WTC11 (cell line): ENCODE results near the gene TMCC2. TPM values are rescaled to one million over a fixed set of nuclear protein-coding genes. Genes with fewer than 3 reads are reported as not detected.

Experiments
- ATAC-seq: fragments of 200-7000 bp; cut with Tn5 transposase; 2 replicates; pipeline ENCODE4 v1.10.0; 2021; ENCODE audit warnings: mild to moderate bottlenecking, moderate library complexity
- CTCF ChIA-PET: fragments of 300-600 bp; sonication (Branson Sonifier 250); formaldehyde crosslinking; loops from one replicate; lab custom pipeline; 2021; ENCODE audit warnings: antibody characterized with exemption; lab: Charles Lee
- POLR2A ChIA-PET: fragments of 350-600 bp; sonication (Branson Sonifier 250); formaldehyde crosslinking; loops from one replicate; lab custom pipeline; 2021; ENCODE audit warnings: antibody characterized with exemption; lab: Charles Lee
- DNase-seq: peaks from one replicate; pipeline ENCODE4 v3.0.0; 2021; ENCODE audit warnings: low spot score
- H3K27ac Mint-ChIP-seq: 2 replicates; pipeline ENCODE4 v1.8.0; 2021; ENCODE audit warnings: mixed read lengths
- H3K27me3 Mint-ChIP-seq: 2 replicates; pipeline ENCODE4 v1.8.0; 2021; ENCODE audit warnings: low read depth, mild to moderate bottlenecking, moderate library complexity, mixed read lengths
- H3K36me3 Mint-ChIP-seq: 2 replicates; pipeline ENCODE4 v1.8.0; 2021; ENCODE audit warnings: mixed read lengths
- H3K4me1 Mint-ChIP-seq: 2 replicates; pipeline ENCODE4 v1.8.0; 2022; ENCODE audit warnings: mixed read lengths
- H3K4me3 Mint-ChIP-seq: 2 replicates; pipeline ENCODE4 v1.8.0; 2021; ENCODE audit warnings: mild to moderate bottlenecking, moderate library complexity, mixed read lengths
- H3K9me3 Mint-ChIP-seq: 2 replicates; pipeline ENCODE4 v1.8.0; 2021; ENCODE audit warnings: mixed read lengths
- ELF4 ChIP-seq: sonication (generic); formaldehyde crosslinking; IDR thresholded peaks from 2 replicates; pipeline ENCODE4 v1.8.1; 2022; ENCODE audit warnings: low read depth, mild to moderate bottlenecking, moderate library complexity, missing genetic modification reagents
- EMX1 ChIP-seq: fragments of 250-450 bp; sonication (Bioruptor Pico); IDR thresholded peaks from 2 replicates; pipeline ENCODE4 v1.8.0; 2021; ENCODE audit warnings: mild to moderate bottlenecking
- FOXP1 ChIP-seq: sonication (generic); formaldehyde crosslinking; IDR thresholded peaks from 2 replicates; pipeline ENCODE4 v1.8.0; 2022; ENCODE audit warnings: missing genetic modification reagents, mild to moderate bottlenecking, moderate library complexity, borderline replicate concordance
- GRHL2 ChIP-seq: fragments of 250-450 bp; sonication (Bioruptor Pico); IDR thresholded peaks from 2 replicates; pipeline ENCODE4 v1.8.0; 2022; ENCODE audit warnings: mild to moderate bottlenecking, moderate library complexity; ENCODE audit not compliant: insufficient replicate concordance, severe bottlenecking
- NFATC4 ChIP-seq: fragments of 250-450 bp; sonication (Bioruptor Pico); IDR thresholded peaks from 2 replicates; pipeline ENCODE4 v1.9.0; 2021; ENCODE audit warnings: mild to moderate bottlenecking
- NR3C1 ChIP-seq: sonication (generic); formaldehyde crosslinking; conservative IDR thresholded peaks from 2 replicates; pipeline ENCODE4 v1.8.1; 2023; ENCODE audit warnings: low read depth, mild to moderate bottlenecking, missing genetic modification reagents
- RELA ChIP-seq: sonication (generic); formaldehyde crosslinking; IDR thresholded peaks from 2 replicates; pipeline ENCODE4 v1.8.1; 2022; ENCODE audit warnings: missing genetic modification reagents, mild to moderate bottlenecking, borderline replicate concordance
- SMAD4 ChIP-seq: sonication (generic); formaldehyde crosslinking; IDR thresholded peaks from 2 replicates; pipeline ENCODE4 v1.8.0; 2022; ENCODE audit warnings: mild to moderate bottlenecking, missing genetic modification reagents
- TEAD1 ChIP-seq: sonication (generic); formaldehyde crosslinking; IDR thresholded peaks from 2 replicates; pipeline ENCODE4 v1.8.0; 2022; ENCODE audit warnings: mild to moderate bottlenecking, missing genetic modification reagents
- TEAD4 ChIP-seq: sonication (generic); formaldehyde crosslinking; IDR thresholded peaks from 2 replicates; pipeline ENCODE4 v1.8.0; 2022; ENCODE audit warnings: mild to moderate bottlenecking, missing genetic modification reagents
- ZBTB21 ChIP-seq: sonication (generic); formaldehyde crosslinking; IDR thresholded peaks from 2 replicates; pipeline ENCODE4 v1.8.1; 2023; ENCODE audit warnings: mild to moderate bottlenecking, missing genetic modification reagents, borderline replicate concordance
- ZNF121 ChIP-seq: sonication (generic); formaldehyde crosslinking; IDR thresholded peaks from 2 replicates; pipeline ENCODE4 v1.8.0; 2023; ENCODE audit warnings: missing genetic modification reagents
- total RNA-seq: library from RNA; stranded (reverse); gene quantifications from 3 replicates; pipeline ENCODE4 v1.2.3, GENCODE V29; 2021
- TF ChIP-seq, protein P1 (sequence below): sonication (generic); formaldehyde crosslinking; IDR thresholded peaks from 2 replicates; pipeline ENCODE4 v1.8.1; 2023; ENCODE audit warnings: mild to moderate bottlenecking, missing genetic modification reagents
- TF ChIP-seq, protein P2 (sequence below): fragments of 250-450 bp; sonication (Bioruptor Pico); IDR thresholded peaks from 2 replicates; pipeline ENCODE4 v1.9.0; 2021; ENCODE audit warnings: mild to moderate bottlenecking
- TF ChIP-seq, protein P3 (sequence below): sonication (generic); formaldehyde crosslinking; IDR thresholded peaks from 2 replicates; pipeline ENCODE4 v1.8.0; 2023; ENCODE audit warnings: missing genetic modification reagents, mild to moderate bottlenecking, borderline replicate concordance
- TF ChIP-seq, protein P4 (sequence below): sonication (generic); formaldehyde crosslinking; IDR thresholded peaks from 2 replicates; pipeline ENCODE4 v1.8.0; 2023; ENCODE audit warnings: missing genetic modification reagents
- TF ChIP-seq, protein P5 (sequence below): sonication (generic); formaldehyde crosslinking; IDR thresholded peaks from 2 replicates; pipeline ENCODE4 v1.8.0; 2022; ENCODE audit warnings: missing genetic modification reagents
- TF ChIP-seq, protein P6 (sequence below): sonication (generic); formaldehyde crosslinking; IDR thresholded peaks from 2 replicates; pipeline ENCODE4 v1.8.0; 2022; ENCODE audit warnings: mild to moderate bottlenecking, missing genetic modification reagents
- TF ChIP-seq, protein P7 (sequence below): sonication (generic); formaldehyde crosslinking; conservative IDR thresholded peaks from 2 replicates; pipeline ENCODE4 v1.8.1; 2023; ENCODE audit warnings: mild to moderate bottlenecking, low read depth, missing genetic modification reagents, moderate library complexity

Gene TMCC2
- total RNA-seq, 1 experiment from 2014 or later, result 9.5 TPM

DNA sequence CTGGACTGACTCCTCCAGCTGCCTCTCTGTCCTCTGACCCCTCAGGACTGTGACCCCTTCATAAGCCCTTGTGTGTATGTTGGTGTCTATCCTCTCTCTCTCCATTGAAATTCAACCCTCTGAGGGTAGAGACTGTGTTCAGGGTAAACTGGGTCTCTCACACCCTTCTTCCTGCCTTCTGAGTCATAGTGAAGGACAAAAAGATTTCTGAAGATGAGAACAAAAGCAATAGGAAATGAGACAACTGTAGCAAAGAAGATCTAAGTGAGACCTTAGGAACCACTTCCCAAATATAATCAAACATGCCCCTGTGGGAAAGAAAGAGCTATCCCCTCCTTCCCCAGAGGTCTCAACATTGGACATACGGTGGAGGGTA, 76.9 kb downstream of the TMCC2 start (continued):
- TF ChIP-seq NFATC4 (no peak), SMAD4 (CRISPR knock-in tag) (no peak), ZNF121 (CRISPR knock-in tag) (no peak), TEAD1 (CRISPR knock-in tag) (no peak)
- TF ChIP-seq, protein P1, sequence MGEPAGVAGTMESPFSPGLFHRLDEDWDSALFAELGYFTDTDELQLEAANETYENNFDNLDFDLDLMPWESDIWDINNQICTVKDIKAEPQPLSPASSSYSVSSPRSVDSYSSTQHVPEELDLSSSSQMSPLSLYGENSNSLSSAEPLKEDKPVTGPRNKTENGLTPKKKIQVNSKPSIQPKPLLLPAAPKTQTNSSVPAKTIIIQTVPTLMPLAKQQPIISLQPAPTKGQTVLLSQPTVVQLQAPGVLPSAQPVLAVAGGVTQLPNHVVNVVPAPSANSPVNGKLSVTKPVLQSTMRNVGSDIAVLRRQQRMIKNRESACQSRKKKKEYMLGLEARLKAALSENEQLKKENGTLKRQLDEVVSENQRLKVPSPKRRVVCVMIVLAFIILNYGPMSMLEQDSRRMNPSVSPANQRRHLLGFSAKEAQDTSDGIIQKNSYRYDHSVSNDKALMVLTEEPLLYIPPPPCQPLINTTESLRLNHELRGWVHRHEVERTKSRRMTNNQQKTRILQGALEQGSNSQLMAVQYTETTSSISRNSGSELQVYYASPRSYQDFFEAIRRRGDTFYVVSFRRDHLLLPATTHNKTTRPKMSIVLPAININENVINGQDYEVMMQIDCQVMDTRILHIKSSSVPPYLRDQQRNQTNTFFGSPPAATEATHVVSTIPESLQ (CRISPR knock-in tag), result no peak

DNA sequence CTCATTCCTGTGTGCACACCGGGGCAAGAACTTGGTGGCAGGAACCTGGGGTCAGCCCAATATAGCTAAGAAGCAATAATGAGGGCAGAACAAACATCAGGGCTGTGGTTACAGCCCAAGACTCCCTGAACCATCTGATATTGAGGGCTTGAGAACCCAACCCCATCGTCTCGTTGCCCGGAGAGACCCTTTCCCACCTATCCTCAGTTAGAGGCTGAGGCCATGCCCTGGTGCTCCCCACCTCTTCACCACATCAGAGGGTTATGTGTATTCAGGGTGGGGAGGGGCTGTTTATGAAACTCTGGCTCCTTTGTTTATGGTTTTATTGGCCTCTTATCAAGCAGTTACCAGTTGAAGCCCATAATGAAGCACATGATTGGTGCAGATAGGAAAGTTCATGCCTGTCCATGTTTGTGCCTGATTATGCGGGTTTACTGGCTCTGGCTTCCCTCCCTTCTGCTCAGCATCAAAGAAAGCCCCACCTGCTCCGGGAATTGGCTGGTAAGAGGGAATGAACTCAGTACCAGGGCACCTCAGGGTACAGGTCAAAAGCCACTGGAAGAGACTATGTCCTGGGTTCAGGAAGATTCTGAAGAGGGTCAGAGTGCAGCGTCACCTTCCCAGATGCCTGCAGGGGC, 79.3 kb downstream of the TMCC2 start:
- Mint-ChIP-seq H3K27ac (no peak overlapping the region), H3K4me3 (no peak overlapping the region), H3K4me1 (peaks cover 21% of the 10 kb centered on the region), H3K27me3 (no peaks in the 10 kb centered on the region), H3K36me3 (peaks cover 82% of the 10 kb centered on the region), H3K9me3 (no peaks in the 10 kb centered on the region)
- ChIA-PET POLR2A (no interaction called here), CTCF (no interaction called here)
- DNase-seq (no peak), ATAC-seq (no peak)
- no peak for TF ChIP-seq ZBTB21 (CRISPR knock-in tag)
- TF ChIP-seq, protein P2, sequence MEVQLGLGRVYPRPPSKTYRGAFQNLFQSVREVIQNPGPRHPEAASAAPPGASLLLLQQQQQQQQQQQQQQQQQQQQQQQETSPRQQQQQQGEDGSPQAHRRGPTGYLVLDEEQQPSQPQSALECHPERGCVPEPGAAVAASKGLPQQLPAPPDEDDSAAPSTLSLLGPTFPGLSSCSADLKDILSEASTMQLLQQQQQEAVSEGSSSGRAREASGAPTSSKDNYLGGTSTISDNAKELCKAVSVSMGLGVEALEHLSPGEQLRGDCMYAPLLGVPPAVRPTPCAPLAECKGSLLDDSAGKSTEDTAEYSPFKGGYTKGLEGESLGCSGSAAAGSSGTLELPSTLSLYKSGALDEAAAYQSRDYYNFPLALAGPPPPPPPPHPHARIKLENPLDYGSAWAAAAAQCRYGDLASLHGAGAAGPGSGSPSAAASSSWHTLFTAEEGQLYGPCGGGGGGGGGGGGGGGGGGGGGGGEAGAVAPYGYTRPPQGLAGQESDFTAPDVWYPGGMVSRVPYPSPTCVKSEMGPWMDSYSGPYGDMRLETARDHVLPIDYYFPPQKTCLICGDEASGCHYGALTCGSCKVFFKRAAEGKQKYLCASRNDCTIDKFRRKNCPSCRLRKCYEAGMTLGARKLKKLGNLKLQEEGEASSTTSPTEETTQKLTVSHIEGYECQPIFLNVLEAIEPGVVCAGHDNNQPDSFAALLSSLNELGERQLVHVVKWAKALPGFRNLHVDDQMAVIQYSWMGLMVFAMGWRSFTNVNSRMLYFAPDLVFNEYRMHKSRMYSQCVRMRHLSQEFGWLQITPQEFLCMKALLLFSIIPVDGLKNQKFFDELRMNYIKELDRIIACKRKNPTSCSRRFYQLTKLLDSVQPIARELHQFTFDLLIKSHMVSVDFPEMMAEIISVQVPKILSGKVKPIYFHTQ (CRISPR knock-in tag), result no peak
- no peak for TF ChIP-seq NR3C1
- TF ChIP-seq TEAD4 (CRISPR knock-in tag), result no peak
- no peak for TF ChIP-seq GRHL2
- no peak for TF ChIP-seq FOXP1 (CRISPR knock-in tag)
- no peak for TF ChIP-seq NFATC4
- TF ChIP-seq, protein P3, sequence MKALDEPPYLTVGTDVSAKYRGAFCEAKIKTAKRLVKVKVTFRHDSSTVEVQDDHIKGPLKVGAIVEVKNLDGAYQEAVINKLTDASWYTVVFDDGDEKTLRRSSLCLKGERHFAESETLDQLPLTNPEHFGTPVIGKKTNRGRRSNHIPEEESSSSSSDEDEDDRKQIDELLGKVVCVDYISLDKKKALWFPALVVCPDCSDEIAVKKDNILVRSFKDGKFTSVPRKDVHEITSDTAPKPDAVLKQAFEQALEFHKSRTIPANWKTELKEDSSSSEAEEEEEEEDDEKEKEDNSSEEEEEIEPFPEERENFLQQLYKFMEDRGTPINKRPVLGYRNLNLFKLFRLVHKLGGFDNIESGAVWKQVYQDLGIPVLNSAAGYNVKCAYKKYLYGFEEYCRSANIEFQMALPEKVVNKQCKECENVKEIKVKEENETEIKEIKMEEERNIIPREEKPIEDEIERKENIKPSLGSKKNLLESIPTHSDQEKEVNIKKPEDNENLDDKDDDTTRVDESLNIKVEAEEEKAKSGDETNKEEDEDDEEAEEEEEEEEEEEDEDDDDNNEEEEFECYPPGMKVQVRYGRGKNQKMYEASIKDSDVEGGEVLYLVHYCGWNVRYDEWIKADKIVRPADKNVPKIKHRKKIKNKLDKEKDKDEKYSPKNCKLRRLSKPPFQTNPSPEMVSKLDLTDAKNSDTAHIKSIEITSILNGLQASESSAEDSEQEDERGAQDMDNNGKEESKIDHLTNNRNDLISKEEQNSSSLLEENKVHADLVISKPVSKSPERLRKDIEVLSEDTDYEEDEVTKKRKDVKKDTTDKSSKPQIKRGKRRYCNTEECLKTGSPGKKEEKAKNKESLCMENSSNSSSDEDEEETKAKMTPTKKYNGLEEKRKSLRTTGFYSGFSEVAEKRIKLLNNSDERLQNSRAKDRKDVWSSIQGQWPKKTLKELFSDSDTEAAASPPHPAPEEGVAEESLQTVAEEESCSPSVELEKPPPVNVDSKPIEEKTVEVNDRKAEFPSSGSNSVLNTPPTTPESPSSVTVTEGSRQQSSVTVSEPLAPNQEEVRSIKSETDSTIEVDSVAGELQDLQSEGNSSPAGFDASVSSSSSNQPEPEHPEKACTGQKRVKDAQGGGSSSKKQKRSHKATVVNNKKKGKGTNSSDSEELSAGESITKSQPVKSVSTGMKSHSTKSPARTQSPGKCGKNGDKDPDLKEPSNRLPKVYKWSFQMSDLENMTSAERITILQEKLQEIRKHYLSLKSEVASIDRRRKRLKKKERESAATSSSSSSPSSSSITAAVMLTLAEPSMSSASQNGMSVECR (CRISPR knock-in tag), result no peak
- TF ChIP-seq RELA (CRISPR knock-in tag), result no peak
- TF ChIP-seq, protein P4, sequence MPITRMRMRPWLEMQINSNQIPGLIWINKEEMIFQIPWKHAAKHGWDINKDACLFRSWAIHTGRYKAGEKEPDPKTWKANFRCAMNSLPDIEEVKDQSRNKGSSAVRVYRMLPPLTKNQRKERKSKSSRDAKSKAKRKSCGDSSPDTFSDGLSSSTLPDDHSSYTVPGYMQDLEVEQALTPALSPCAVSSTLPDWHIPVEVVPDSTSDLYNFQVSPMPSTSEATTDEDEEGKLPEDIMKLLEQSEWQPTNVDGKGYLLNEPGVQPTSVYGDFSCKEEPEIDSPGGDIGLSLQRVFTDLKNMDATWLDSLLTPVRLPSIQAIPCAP (CRISPR knock-in tag), result no peak
- no peak for TF ChIP-seq ELF4 (CRISPR knock-in tag)
- no peak for TF ChIP-seq EMX1 (CRISPR knock-in tag)
- TF ChIP-seq, protein P5, sequence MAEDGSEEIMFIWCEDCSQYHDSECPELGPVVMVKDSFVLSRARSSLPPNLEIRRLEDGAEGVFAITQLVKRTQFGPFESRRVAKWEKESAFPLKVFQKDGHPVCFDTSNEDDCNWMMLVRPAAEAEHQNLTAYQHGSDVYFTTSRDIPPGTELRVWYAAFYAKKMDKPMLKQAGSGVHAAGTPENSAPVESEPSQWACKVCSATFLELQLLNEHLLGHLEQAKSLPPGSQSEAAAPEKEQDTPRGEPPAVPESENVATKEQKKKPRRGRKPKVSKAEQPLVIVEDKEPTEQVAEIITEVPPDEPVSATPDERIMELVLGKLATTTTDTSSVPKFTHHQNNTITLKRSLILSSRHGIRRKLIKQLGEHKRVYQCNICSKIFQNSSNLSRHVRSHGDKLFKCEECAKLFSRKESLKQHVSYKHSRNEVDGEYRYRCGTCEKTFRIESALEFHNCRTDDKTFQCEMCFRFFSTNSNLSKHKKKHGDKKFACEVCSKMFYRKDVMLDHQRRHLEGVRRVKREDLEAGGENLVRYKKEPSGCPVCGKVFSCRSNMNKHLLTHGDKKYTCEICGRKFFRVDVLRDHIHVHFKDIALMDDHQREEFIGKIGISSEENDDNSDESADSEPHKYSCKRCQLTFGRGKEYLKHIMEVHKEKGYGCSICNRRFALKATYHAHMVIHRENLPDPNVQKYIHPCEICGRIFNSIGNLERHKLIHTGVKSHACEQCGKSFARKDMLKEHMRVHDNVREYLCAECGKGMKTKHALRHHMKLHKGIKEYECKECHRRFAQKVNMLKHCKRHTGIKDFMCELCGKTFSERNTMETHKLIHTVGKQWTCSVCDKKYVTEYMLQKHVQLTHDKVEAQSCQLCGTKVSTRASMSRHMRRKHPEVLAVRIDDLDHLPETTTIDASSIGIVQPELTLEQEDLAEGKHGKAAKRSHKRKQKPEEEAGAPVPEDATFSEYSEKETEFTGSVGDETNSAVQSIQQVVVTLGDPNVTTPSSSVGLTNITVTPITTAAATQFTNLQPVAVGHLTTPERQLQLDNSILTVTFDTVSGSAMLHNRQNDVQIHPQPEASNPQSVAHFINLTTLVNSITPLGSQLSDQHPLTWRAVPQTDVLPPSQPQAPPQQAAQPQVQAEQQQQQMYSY (CRISPR knock-in tag), result no peak
- TF ChIP-seq, protein P6, sequence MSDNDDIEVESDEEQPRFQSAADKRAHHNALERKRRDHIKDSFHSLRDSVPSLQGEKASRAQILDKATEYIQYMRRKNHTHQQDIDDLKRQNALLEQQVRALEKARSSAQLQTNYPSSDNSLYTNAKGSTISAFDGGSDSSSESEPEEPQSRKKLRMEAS (CRISPR knock-in tag), result no peak
- TF ChIP-seq TEAD1 (CRISPR knock-in tag), result no peak
- TF ChIP-seq, protein P7, sequence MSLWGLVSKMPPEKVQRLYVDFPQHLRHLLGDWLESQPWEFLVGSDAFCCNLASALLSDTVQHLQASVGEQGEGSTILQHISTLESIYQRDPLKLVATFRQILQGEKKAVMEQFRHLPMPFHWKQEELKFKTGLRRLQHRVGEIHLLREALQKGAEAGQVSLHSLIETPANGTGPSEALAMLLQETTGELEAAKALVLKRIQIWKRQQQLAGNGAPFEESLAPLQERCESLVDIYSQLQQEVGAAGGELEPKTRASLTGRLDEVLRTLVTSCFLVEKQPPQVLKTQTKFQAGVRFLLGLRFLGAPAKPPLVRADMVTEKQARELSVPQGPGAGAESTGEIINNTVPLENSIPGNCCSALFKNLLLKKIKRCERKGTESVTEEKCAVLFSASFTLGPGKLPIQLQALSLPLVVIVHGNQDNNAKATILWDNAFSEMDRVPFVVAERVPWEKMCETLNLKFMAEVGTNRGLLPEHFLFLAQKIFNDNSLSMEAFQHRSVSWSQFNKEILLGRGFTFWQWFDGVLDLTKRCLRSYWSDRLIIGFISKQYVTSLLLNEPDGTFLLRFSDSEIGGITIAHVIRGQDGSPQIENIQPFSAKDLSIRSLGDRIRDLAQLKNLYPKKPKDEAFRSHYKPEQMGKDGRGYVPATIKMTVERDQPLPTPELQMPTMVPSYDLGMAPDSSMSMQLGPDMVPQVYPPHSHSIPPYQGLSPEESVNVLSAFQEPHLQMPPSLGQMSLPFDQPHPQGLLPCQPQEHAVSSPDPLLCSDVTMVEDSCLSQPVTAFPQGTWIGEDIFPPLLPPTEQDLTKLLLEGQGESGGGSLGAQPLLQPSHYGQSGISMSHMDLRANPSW, result no peak
